Activated T-cell treated with anti-CD3 and anti-CD28 coated beads, Interleukin-2, amount 50 U/mL, for 72 hours (primary cell): Measurements from ENCODE around the gene NKAIN2. TPM values are rescaled to one million over a fixed set of nuclear protein-coding genes. Genes with fewer than 3 reads are reported as not detected.
"Not testable (repeated sequence)": the region's sequence is repeated elsewhere in the genome, so short reads cannot be mapped to it uniquely, and the experiment has no call there.

Experiments used
- ATAC-seq, 2 donors: fragments of 150-1000 bp; cut with Tn5 transposase; replicated peaks in 1 of 2; 2 replicates each; pipeline ENCODE4 v1.10.0; 2021; ENCODE audit warnings: moderate library complexity in 2 of 2, mild to moderate bottlenecking in 1 of 2
- DNase-seq, 2 donors: peaks; one replicate each; pipeline ENCODE4 v3.0.0; 2021 to 2022; ENCODE audit warnings: mixed read lengths in 1 of 2
- H3K27ac Mint-ChIP-seq: one replicate; pipeline ENCODE4 v1.8.0; 2022; ENCODE audit warnings: mild to moderate bottlenecking, moderate library complexity, mixed read lengths
- H3K27me3 Mint-ChIP-seq: one replicate; pipeline ENCODE4 v1.8.0; 2022; ENCODE audit warnings: low read depth, mixed read lengths
- H3K36me3 Mint-ChIP-seq, 2 donors: one replicate each; pipeline ENCODE4 v1.8.0; 2022; ENCODE audit warnings: mixed read lengths in 2 of 2, mild to moderate bottlenecking in 1 of 2; ENCODE audit not compliant: insufficient read depth in 2 of 2
- H3K4me1 Mint-ChIP-seq: one replicate; pipeline ENCODE4 v1.8.0; 2022; ENCODE audit warnings: low read depth, mixed read lengths
- H3K4me3 Mint-ChIP-seq, 2 donors: one replicate each; pipeline ENCODE4 v1.8.0; 2022; ENCODE audit warnings: mild to moderate bottlenecking in 2 of 2, mixed read lengths in 2 of 2, moderate library complexity in 2 of 2
- H3K9me3 Mint-ChIP-seq, 2 donors: one replicate each; pipeline ENCODE4 v1.8.0; 2022; ENCODE audit warnings: mixed read lengths in 2 of 2
- total RNA-seq, 2 donors: library from RNA; stranded (reverse); gene quantifications; one replicate each; pipeline ENCODE4 v1.2.3, GENCODE V29; 2022

Gene NKAIN2
- total RNA-seq, 2 donors from 2014 or later: not detected

GRCh38 chr6:124539096-124539495, 735.4 kb downstream of the NKAIN2 start:
- no peaks in the 10 kb centered on the region for H3K36me3 Mint-ChIP-seq
- ATAC-seq (no peak), DNase-seq (no peak)
- no peak overlapping the region for H3K4me3 Mint-ChIP-seq
- no peaks in the 10 kb centered on the region for H3K9me3 Mint-ChIP-seq
- H3K4me1 Mint-ChIP-seq: no peaks in the 10 kb centered on the region
- H3K27me3 Mint-ChIP-seq: no peaks in the 10 kb centered on the region
- H3K27ac Mint-ChIP-seq: no peak overlapping the region

- no peaks in the 10 kb centered on the region for H3K4me1 Mint-ChIP-seq
- DNase-seq (no peak), ATAC-seq (no peak)
- no peaks in the 10 kb centered on the region for H3K27me3 Mint-ChIP-seq
- no peaks in the 10 kb centered on the region for H3K36me3 Mint-ChIP-seq
- no peaks in the 10 kb centered on the region for H3K9me3 Mint-ChIP-seq
- H3K4me3 Mint-ChIP-seq: no peak overlapping the region
- H3K27ac Mint-ChIP-seq: no peak overlapping the region
Measured at GRCh38 chr6:124541573-124541972, 737.9 kb downstream of the NKAIN2 start.

- no peaks in the 10 kb centered on the region for H3K36me3 Mint-ChIP-seq
- H3K27me3 Mint-ChIP-seq: no peaks in the 10 kb centered on the region
- H3K9me3 Mint-ChIP-seq: peaks cover 0 to 5% of the 10 kb centered on the region in 2 donors
- H3K27ac Mint-ChIP-seq: no peak overlapping the region
- H3K4me3 Mint-ChIP-seq: no peak overlapping the region
- DNase-seq: no peak
- no peak for ATAC-seq
- no peaks in the 10 kb centered on the region for H3K4me1 Mint-ChIP-seq
Measured at GRCh38 chr6:124546601-124547000, 742.9 kb downstream of the NKAIN2 start.

GRCh38 chr6:124551711-124552233, 748.1 kb downstream of the NKAIN2 start:
- no peak for DNase-seq
- Mint-ChIP-seq H3K27me3 (no peaks in the 10 kb centered on the region), H3K27ac (no peak overlapping the region), H3K9me3 (peaks cover 0 to 6% of the 10 kb centered on the region in 2 donors), H3K4me3 (no peak overlapping the region), H3K36me3 (no peaks in the 10 kb centered on the region), H3K4me1 (no peaks in the 10 kb centered on the region)
- ATAC-seq: no peak

- Mint-ChIP-seq H3K4me3 (no peak overlapping the region), H3K36me3 (no peaks in the 10 kb centered on the region), H3K9me3 (peaks cover 0 to 1% of the 10 kb centered on the region in 2 donors), H3K27ac (no peak overlapping the region), H3K4me1 (no peaks in the 10 kb centered on the region), H3K27me3 (no peaks in the 10 kb centered on the region)
- ATAC-seq: no peak
- DNase-seq: no peak
Measured at GRCh38 chr6:124557873-124558272, 754.2 kb downstream of the NKAIN2 start.

GRCh38 chr6:124560078-124560477, 756.4 kb downstream of the NKAIN2 start:
- not testable (repeated sequence) for H3K27ac Mint-ChIP-seq, DNase-seq, H3K4me3 Mint-ChIP-seq, H3K9me3 Mint-ChIP-seq, H3K27me3 Mint-ChIP-seq, ATAC-seq, H3K36me3 Mint-ChIP-seq, H3K4me1 Mint-ChIP-seq

- Mint-ChIP-seq H3K9me3 (peaks cover 0 to 1% of the 10 kb centered on the region in 2 donors), H3K27me3 (no peaks in the 10 kb centered on the region), H3K4me1 (no peaks in the 10 kb centered on the region), H3K4me3 (no peak overlapping the region), H3K36me3 (no peaks in the 10 kb centered on the region), H3K27ac (no peak overlapping the region)
- ATAC-seq: no peak
- DNase-seq: no peak
Measured at GRCh38 chr6:124560873-124561567, 757.4 kb downstream of the NKAIN2 start.

- ATAC-seq (no peak), DNase-seq (no peak)
- no peaks in the 10 kb centered on the region for H3K4me1 Mint-ChIP-seq
- no peak overlapping the region for H3K27ac Mint-ChIP-seq
- no peaks in the 10 kb centered on the region for H3K36me3 Mint-ChIP-seq
- H3K9me3 Mint-ChIP-seq: no peaks in the 10 kb centered on the region
- H3K27me3 Mint-ChIP-seq: no peaks in the 10 kb centered on the region
- H3K4me3 Mint-ChIP-seq: no peak overlapping the region
Measured at GRCh38 chr6:124561635-124562130, 758.0 kb downstream of the NKAIN2 start.

- not testable (repeated sequence) for H3K9me3 Mint-ChIP-seq, H3K27ac Mint-ChIP-seq, ATAC-seq, H3K4me3 Mint-ChIP-seq, H3K36me3 Mint-ChIP-seq, DNase-seq, H3K4me1 Mint-ChIP-seq, H3K27me3 Mint-ChIP-seq
Measured at GRCh38 chr6:124564125-124564524, 760.5 kb downstream of the NKAIN2 start.

- no peak overlapping the region for H3K27ac Mint-ChIP-seq
- no peaks in the 10 kb centered on the region for H3K4me1 Mint-ChIP-seq
- no peaks in the 10 kb centered on the region for H3K36me3 Mint-ChIP-seq
- H3K27me3 Mint-ChIP-seq: no peaks in the 10 kb centered on the region
- DNase-seq (no peak), ATAC-seq (no peak)
- no peak overlapping the region for H3K4me3 Mint-ChIP-seq
- H3K9me3 Mint-ChIP-seq: peaks cover 3 to 4% of the 10 kb centered on the region in 2 donors
Measured at GRCh38 chr6:124567401-124567800, 763.7 kb downstream of the NKAIN2 start.

GRCh38 chr6:124573953-124574352, 770.3 kb downstream of the NKAIN2 start:
- Mint-ChIP-seq H3K27me3 (no peaks in the 10 kb centered on the region), H3K9me3 (peaks cover 7% of the 10 kb centered on the region in 2 donors), H3K36me3 (peaks cover 0 to 2% of the 10 kb centered on the region in 2 donors), H3K27ac (no peak overlapping the region), H3K4me3 (no peak overlapping the region), H3K4me1 (no peaks in the 10 kb centered on the region)
- DNase-seq (no peak), ATAC-seq (no peak)

- H3K27me3 Mint-ChIP-seq: no peaks in the 10 kb centered on the region
- peaks cover 4 to 9% of the 10 kb centered on the region in 2 donors for H3K9me3 Mint-ChIP-seq
- H3K4me3 Mint-ChIP-seq: no peak overlapping the region
- DNase-seq: no peak
- no peaks in the 10 kb centered on the region for H3K4me1 Mint-ChIP-seq
- no peak overlapping the region for H3K27ac Mint-ChIP-seq
- peaks cover 0 to 2% of the 10 kb centered on the region in 2 donors for H3K36me3 Mint-ChIP-seq
- ATAC-seq: no peak
Measured at GRCh38 chr6:124577734-124578281, 774.1 kb downstream of the NKAIN2 start.

GRCh38 chr6:124590001-124590400, 786.3 kb downstream of the NKAIN2 start:
- peaks cover 0 to 2% of the 10 kb centered on the region in 2 donors for H3K9me3 Mint-ChIP-seq
- DNase-seq: no peak
- no peaks in the 10 kb centered on the region for H3K4me1 Mint-ChIP-seq
- no peak overlapping the region for H3K4me3 Mint-ChIP-seq
- H3K27ac Mint-ChIP-seq: no peak overlapping the region
- no peak for ATAC-seq
- H3K36me3 Mint-ChIP-seq: no peaks in the 10 kb centered on the region
- H3K27me3 Mint-ChIP-seq: no peaks in the 10 kb centered on the region
